ENCODE data around the gene NTN3. TPM values are rescaled to one million over a fixed set of nuclear protein-coding genes. Genes with fewer than 3 reads are reported as not detected.

NTN3 gene
- total and polyA plus RNA-seq, 2 of the 8 experiments (the other 6 are each of a cell fraction or from before 2014, with no cell fraction given), result 0.30 to 0.34 TPM

GRCh38 chr16:2513405-2514332 lies 42.6 kb downstream of the NTN3 start, which contains the start of gene ATP6V0C:
ATP6V0C (plus strand) TSS chr16:2513952; CDS start chr16:2514104, 152 bp downstream.
- H3K18ac ChIP-seq (ENCODE audit: extremely low read depth, low read length), result peak within 1 kb of the TSS; percentile 85
- H3K23me2 ChIP-seq (ENCODE audit: low read depth, low read length), result peaks cover 8% of the 10 kb centered on the region; the same call in 1 of the 2 replicates
- H2BK120ac ChIP-seq (replicated peaks; ENCODE audit: low read depth, low read length), result no peak within 1 kb of the TSS
- H3K9ac ChIP-seq (replicated peaks in 1 of 4; ENCODE audit: extremely low read depth in 1 of 4, low read depth in 3 of 4, low read length in 3 of 4), result peak within 1 kb of the TSS; percentile 89 to 97 (median 92)
- peaks cover 0 to 3% (median 0%) of the 10 kb centered on the region in 4 experiments; a peak in 2 of 7 replicates for H3K27me3 ChIP-seq (replicated peaks in 1 of 4; ENCODE audit: control insufficient read depth in 3 of 4, extremely low read depth in 1 of 4, insufficient read depth in 3 of 4, low read length in 3 of 4)
- peak within 1 kb of the TSS; percentile 71 for H3K56ac ChIP-seq (replicated peaks; ENCODE audit: insufficient read length, low read depth, low read length)
- peak within 1 kb of the TSS; percentile 99 for H3K27ac ChIP-seq (ENCODE audit: low read depth, low read length)
- H4K91ac ChIP-seq (replicated peaks; ENCODE audit: insufficient read length, low read length), result peak within 1 kb of the TSS; percentile 79
- H3K9me3 ChIP-seq (ENCODE audit: insufficient read depth in 2 of 2, low read depth in 1 of 2, low read length in 1 of 2), result no peaks in the 10 kb centered on the region
- H3K79me2 ChIP-seq (ENCODE audit: control insufficient read depth in 1 of 2, insufficient read depth in 2 of 2, low read length in 2 of 2), result peaks cover 26 to 47% of the 10 kb centered on the region in 2 experiments
- H4K5ac ChIP-seq (ENCODE audit: insufficient read length, low read depth, low read length), result peak within 1 kb of the TSS; percentile 73
- ChIA-PET CTCF (ENCODE audit: partially characterized antibody) (interaction anchor here (1.3 to 1.6 kb wide), 2 partner anchors 16 to 28 kb away, joined by 3 to 7 read pairs; no protein-coding TSS in a partner anchor), POLR2A (ENCODE audit: partially characterized antibody) (interaction anchor here (0.7 to 5.6 kb wide), 15 partner anchors 10 to 333 kb away, joined by 3 to 44 read pairs (median 4); partner anchors contain the start of genes CEMP1, PDPK1, TBC1D24 and TEDC2)
- no peaks in the 10 kb centered on the region for H3K36me3 ChIP-seq (ENCODE audit: control insufficient read depth in 2 of 4, insufficient read depth in 4 of 4, low read length in 3 of 4)
- 1% methylated on average over 41 of the region's 122 CpGs; no CpG with 5 or more reads in 1 of the 2 experiments for WGBS, 2 experiments (ENCODE audit: extremely low coverage in 1 of 2, insufficient coverage in 1 of 2, insufficient read length in 1 of 2, insufficient replicate concordance in 2 of 2, low coverage in 1 of 2, low lambda C conversion rate in 2 of 2, missing lambda C conversion rate in 1 of 2)
- H2BK15ac ChIP-seq (ENCODE audit: low read length), result no peak within 1 kb of the TSS
- peak within 1 kb of the TSS; percentile 77 to 99 (median 84) for H3K4me3 ChIP-seq (ENCODE audit: extremely low read depth in 1 of 4, insufficient read depth in 2 of 4, low read depth in 3 of 4, low read length in 4 of 4)
- H3K4ac ChIP-seq (replicated peaks; ENCODE audit: insufficient read length, low read depth, low read length), result peak within 1 kb of the TSS; percentile 39
- peak within 1 kb of the TSS; percentile 78 for H2BK5ac ChIP-seq (ENCODE audit: low read depth, low read length)
- FAIRE-seq (no peak), DNase-seq (ENCODE audit: low read depth in 1 of 2, low spot score in 2 of 2) (peak; percentile 80 to 96)
- peaks cover 17% of the 10 kb centered on the region for H3K79me1 ChIP-seq (ENCODE audit: low read depth, low read length)
- H4K20me1 ChIP-seq (replicated peaks in 1 of 2; ENCODE audit: control insufficient read depth in 1 of 2, insufficient read depth in 2 of 2, low read length in 2 of 2), result peaks cover 23 to 33% of the 10 kb centered on the region in 2 experiments
- H2AK5ac ChIP-seq (ENCODE audit: low read depth, low read length), result no peak within 1 kb of the TSS
- no peak within 1 kb of the TSS for H2BK20ac ChIP-seq (ENCODE audit: low read length)
- H4K8ac ChIP-seq (ENCODE audit: extremely low read depth, insufficient read depth, low read length), result peak within 1 kb of the TSS; percentile 98; the same call in 1 of the 2 replicates
- peak within 1 kb of the TSS; percentile 96 for H2BK12ac ChIP-seq (ENCODE audit: low read depth, low read length)
- H3K14ac ChIP-seq (ENCODE audit: insufficient read length), result no peak within 1 kb of the TSS
- H3K23ac ChIP-seq (ENCODE audit: insufficient read length), result no peak within 1 kb of the TSS
- H3K4me2 ChIP-seq (ENCODE audit: insufficient read depth in 1 of 2, low read depth in 2 of 2, low read length in 2 of 2), result peak within 1 kb of the TSS; percentile 85 to 90
- H3K4me1 ChIP-seq (replicated peaks in 1 of 4; ENCODE audit: control insufficient read depth in 3 of 4, insufficient read depth in 4 of 4, low read length in 3 of 4), result peaks cover 4 to 37% (median 22%) of the 10 kb centered on the region in 4 experiments
- no peak within 1 kb of the TSS for H2AFZ ChIP-seq (ENCODE audit: low read length)
- no peak for TF ChIP-seq KDM1A (IDR thresholded peaks at IDR 0.05; ENCODE audit: borderline replicate concordance, low read length)
- peak; percentile 20; the same call in 1 of the 2 replicates for TF ChIP-seq MAX (IDR thresholded peaks at IDR 0.05)
- no peak for TF ChIP-seq SIRT6 (IDR thresholded peaks at IDR 0.05; ENCODE audit: low read length)
- peak in 1 of 2 experiments; percentile 95; a peak in 2 of 3 replicates for TF ChIP-seq POLR2A (IDR thresholded peaks at IDR 0.05; ENCODE audit: control extremely low read depth in 1 of 2, low read depth in 2 of 2, low read length in 2 of 2)
- TF ChIP-seq PHF8 (conservative IDR thresholded peaks at IDR 0.05; ENCODE audit: low read depth, low read length), result peak; percentile 91
- TF ChIP-seq CHD2 (IDR thresholded peaks at IDR 0.05; ENCODE audit: low read length), result no peak
- TF ChIP-seq TEAD4 (IDR thresholded peaks at IDR 0.05; ENCODE audit: low read depth, low read length), result peak; percentile 70
- TF ChIP-seq CBX8 (IDR thresholded peaks at IDR 0.05; ENCODE audit: borderline replicate concordance, low read depth, low read length), result no peak
- TF ChIP-seq CBX5 (IDR thresholded peaks at IDR 0.05; ENCODE audit: low read depth, low read length), result no peak
- TF ChIP-seq KDM4A (IDR thresholded peaks at IDR 0.05; ENCODE audit: low read depth, low read length, severe bottlenecking), result peak; percentile 81
- peak; percentile 58; the same call in 1 of the 2 replicates for TF ChIP-seq SP1 (IDR thresholded peaks at IDR 0.05; ENCODE audit: low read depth, low read length)
